HFF-Myc (cell line): ENCODE data around the gene TTC33.

Experiments
- DNase-seq: peaks from one replicate; pipeline ENCODE4 v3.0.0-alpha.2; 2011; ENCODE audit warnings: low read depth; ENCODE audit errors: extremely low read depth
- H3K4me3 ChIP-seq: replicated peaks from 2 replicates; pipeline ENCODE4 v1.5.1; 2011; ENCODE audit warnings: low read depth, mild to moderate bottlenecking, control low read depth, low read length
- CTCF ChIP-seq: IDR thresholded peaks from 2 replicates; pipeline ENCODE4 v1.5.1; 2012; ENCODE audit warnings: mild to moderate bottlenecking, low read depth, low read length, control low read depth; ENCODE audit errors: missing control alignments

TTC33 gene

GRCh38 chr5:40578501-40579451 lies 177.0 kb downstream of the TTC33 start:
- H3K4me3 ChIP-seq = no peak overlapping the region
- no peak for TF ChIP-seq CTCF
- no peak for DNase-seq

GRCh38 chr5:40577718-40578117 lies 178.0 kb downstream of the TTC33 start:
- no peak overlapping the region for H3K4me3 ChIP-seq
- no peak for DNase-seq
- TF ChIP-seq CTCF = no peak

GRCh38 chr5:40575921-40576320 lies 179.8 kb downstream of the TTC33 start:
- H3K4me3 ChIP-seq = no peak overlapping the region
- no peak for DNase-seq
- TF ChIP-seq CTCF = no peak

- no peak for DNase-seq
- no peak overlapping the region for H3K4me3 ChIP-seq
These were observed 180.3 kb downstream of the TTC33 start for GRCh38 chr5:40575411-40575810.

GRCh38 chr5:40572937-40573336 lies 182.8 kb downstream of the TTC33 start:
- DNase-seq = peak; percentile 87
- no peak overlapping the region for H3K4me3 ChIP-seq
- TF ChIP-seq CTCF = no peak

More at GRCh38 chr5:40575411-40575810, 180.3 kb downstream of the TTC33 start:
- no peak for TF ChIP-seq CTCF

GRCh38 chr5:40572391-40572790 lies 183.4 kb downstream of the TTC33 start:
- no peak for DNase-seq
- H3K4me3 ChIP-seq = no peak overlapping the region
- TF ChIP-seq CTCF = no peak
